Activated CD4-positive, alpha-beta T cell treated with anti-CD3 and anti-CD28 coated beads, Interleukin-2, amount 10 ng/mL, durations not matched to agents 7 days and 5 days (primary cell): ENCODE results near the gene NR2C2. TPM values are rescaled to one million over a fixed set of nuclear protein-coding genes. Genes with fewer than 3 reads are reported as not detected.
"Not testable (repeated sequence)": the region's sequence is repeated elsewhere in the genome, so short reads cannot be mapped to it uniquely, and the experiment has no call there.

Source experiments
- CTCF ChIA-PET: fragments of 350-600 bp; sonication (Branson Sonifier 250); formaldehyde crosslinking; loops from one replicate; lab custom pipeline; 2021; ENCODE audit warnings: antibody characterized with exemption; lab: Charles Lee
- POLR2A ChIA-PET: fragments of 350-600 bp; sonication (Branson Sonifier 250); formaldehyde crosslinking; loops from one replicate; lab custom pipeline; 2021; ENCODE audit warnings: antibody characterized with exemption; lab: Charles Lee
- DNase-seq: peaks from one replicate; pipeline ENCODE4 v3.0.0-alpha.2; 2020
- H3K27ac Mint-ChIP-seq: one replicate; pipeline ENCODE4 v1.8.0; 2021; ENCODE audit warnings: mild to moderate bottlenecking, moderate library complexity, mixed read lengths
- H3K27me3 Mint-ChIP-seq: one replicate; pipeline ENCODE4 v1.8.0; 2021; ENCODE audit warnings: mixed read lengths
- H3K36me3 Mint-ChIP-seq: one replicate; pipeline ENCODE4 v1.8.0; 2021; ENCODE audit warnings: low read depth, mixed read lengths
- H3K4me1 Mint-ChIP-seq: one replicate; pipeline ENCODE4 v1.8.0; 2021; ENCODE audit warnings: mixed read lengths
- H3K4me3 Mint-ChIP-seq: one replicate; pipeline ENCODE4 v1.8.0; 2021; ENCODE audit warnings: mild to moderate bottlenecking, moderate library complexity, mixed read lengths
- H3K9me3 Mint-ChIP-seq: one replicate; pipeline ENCODE4 v1.8.0; 2021; ENCODE audit warnings: mixed read lengths
- total RNA-seq, 2 experiments: library from RNA; stranded (reverse); gene quantifications; one replicate each; pipeline ENCODE4 v1.2.3, GENCODE V29; 2021

The NR2C2 gene
- 10 to 100 TPM; 57.0 to 67.4 TPM for total RNA-seq

DNA sequence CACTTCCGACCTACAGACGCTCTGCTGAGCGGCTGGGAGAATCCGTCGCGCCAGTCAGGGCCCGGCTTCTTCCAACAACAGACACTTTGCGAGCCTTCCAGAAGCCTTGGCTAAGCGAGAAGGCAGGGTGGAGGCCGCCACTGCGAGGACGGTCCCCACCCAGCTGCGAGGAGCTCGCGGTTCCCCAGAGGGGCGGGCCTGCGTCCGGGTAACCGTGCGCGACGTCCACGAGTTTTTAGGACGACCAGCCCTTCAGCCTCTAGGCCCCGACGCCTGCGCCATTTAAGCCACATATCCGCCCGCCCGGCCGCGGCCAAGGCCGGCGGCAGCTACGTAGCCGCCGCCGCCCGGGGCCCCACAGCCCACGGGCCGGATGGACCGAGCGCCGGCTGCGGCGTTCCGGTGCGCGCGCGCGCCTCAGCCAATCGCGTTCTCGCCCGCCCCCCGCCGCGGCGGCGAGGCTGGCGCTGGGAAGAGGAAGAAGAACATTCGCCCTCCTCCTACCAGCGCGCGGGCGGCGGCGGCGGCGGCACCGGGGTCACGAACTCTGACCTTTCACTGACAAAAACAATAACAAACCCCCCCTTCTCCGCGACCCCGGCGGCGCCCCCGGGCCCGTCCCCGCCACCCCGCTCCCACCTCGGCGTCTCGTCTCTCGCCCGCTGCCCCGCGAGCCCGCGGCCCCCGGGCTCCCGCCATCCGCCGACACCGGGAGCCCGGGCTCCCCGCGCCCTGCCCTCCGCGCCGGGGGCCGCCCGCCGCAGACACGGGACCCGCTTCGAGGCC is at the start of gene NR2C2:
TSS of gene NR2C2 (plus strand) at position 484 of the 786 bp plus-strand sequence. CDS start 56,332 bp downstream, outside the sequence.
- Mint-ChIP-seq H3K27me3 (no peaks in the 10 kb centered on the region), H3K27ac (peak within 1 kb of the TSS; percentile 100), H3K36me3 (peaks cover 55% of the 10 kb centered on the region), H3K4me1 (peaks cover 38% of the 10 kb centered on the region), H3K4me3 (peak within 1 kb of the TSS; percentile 98), H3K9me3 (no peaks in the 10 kb centered on the region)
- ChIA-PET POLR2A (interaction anchor here (0.9 kb wide), 1 partner anchor 118 kb away, joined by 3 read pairs; the partner anchor contains the start of gene MRPS25), CTCF (interaction anchor here (1.3 kb wide), 1 partner anchor 10 kb away, joined by 3 read pairs; no protein-coding TSS in a partner anchor)
- DNase-seq: peak; percentile 89

GRCh38 chr3:14898929-14899328 is 48.5 kb upstream of the NR2C2 start:
- CTCF ChIA-PET: interaction anchor here (1.1 kb wide), 1 partner anchor 12 kb away, joined by 3 read pairs; no protein-coding TSS in a partner anchor
- no peak for DNase-seq
- Mint-ChIP-seq H3K4me1 (peaks cover 6% of the 10 kb centered on the region), H3K4me3 (no peak overlapping the region), H3K27me3 (peaks cover 32% of the 10 kb centered on the region), H3K9me3 (no peaks in the 10 kb centered on the region), H3K27ac (no peak overlapping the region), H3K36me3 (no peaks in the 10 kb centered on the region)
- POLR2A ChIA-PET: no interaction called here

GRCh38 chr3:14899993-14900618 is 47.3 kb upstream of the NR2C2 start:
- DNase-seq: no peak
- no peak overlapping the region for H3K4me3 Mint-ChIP-seq
- peaks cover 1% of the 10 kb centered on the region for H3K36me3 Mint-ChIP-seq
- H3K27ac Mint-ChIP-seq: no peak overlapping the region
- CTCF ChIA-PET: interaction anchor here (0.8 to 1.2 kb wide), 2 partner anchors 11 to 21 kb away, joined by 3 to 4 read pairs; no protein-coding TSS in a partner anchor
- H3K9me3 Mint-ChIP-seq: peaks cover 2% of the 10 kb centered on the region
- POLR2A ChIA-PET: no interaction called here
- H3K4me1 Mint-ChIP-seq: peaks cover 6% of the 10 kb centered on the region
- H3K27me3 Mint-ChIP-seq: peaks cover 28% of the 10 kb centered on the region

DNA sequence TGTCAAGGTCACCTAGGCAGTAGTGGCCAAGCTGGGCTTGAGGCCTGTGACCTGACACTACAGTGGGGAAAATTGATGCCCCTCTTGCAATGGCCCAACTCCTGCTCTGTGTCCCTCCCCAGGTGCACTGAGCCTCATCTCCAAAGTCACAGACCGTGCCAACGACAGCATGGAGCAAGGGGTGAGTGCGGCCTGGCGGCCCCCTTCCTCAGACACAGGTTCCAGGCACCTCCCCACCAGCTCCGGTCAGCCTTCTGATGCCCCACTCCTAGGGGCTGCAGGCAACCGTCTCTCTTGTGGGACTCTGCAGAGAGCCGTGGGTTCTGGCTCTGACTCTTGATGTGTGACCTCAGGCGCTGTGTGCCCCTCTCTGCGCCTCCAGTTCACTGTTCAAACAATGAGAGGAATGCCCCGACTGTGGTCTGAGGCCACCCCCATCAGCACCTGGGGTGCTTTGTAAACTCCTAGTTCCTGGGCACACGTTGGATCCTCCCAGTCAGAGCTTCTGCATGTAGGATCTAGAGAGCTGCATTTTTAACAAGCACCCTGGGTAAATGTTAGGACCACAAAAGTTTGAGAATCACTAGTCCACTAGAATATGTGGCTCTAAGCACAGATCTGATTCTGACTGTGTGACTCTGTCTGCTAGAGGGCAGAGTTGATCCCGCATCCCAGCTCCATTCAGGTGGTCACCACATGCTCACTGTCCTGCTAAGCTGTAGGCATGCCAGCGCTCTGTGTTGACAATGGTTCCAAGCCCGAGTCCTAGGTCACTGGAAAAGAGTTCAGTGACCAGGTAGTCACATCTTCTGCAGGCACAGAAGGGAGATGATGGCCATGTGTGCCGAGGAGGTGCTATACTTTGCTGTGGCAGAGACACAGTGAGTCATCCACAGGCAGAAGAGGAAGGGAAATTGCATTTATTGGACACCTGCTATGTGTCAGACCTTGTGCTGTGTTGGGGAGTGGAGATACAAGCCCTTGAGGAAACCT is 46.2 kb upstream of the NR2C2 start:
- ChIA-PET POLR2A (no interaction called here), CTCF (interaction anchor here (0.7 kb wide), 2 partner anchors 500 to 519 kb away, joined by 4 to 5 read pairs; no protein-coding TSS in a partner anchor)
- Mint-ChIP-seq H3K27me3 (peaks cover 22% of the 10 kb centered on the region), H3K4me3 (no peak overlapping the region), H3K4me1 (peaks cover 6% of the 10 kb centered on the region), H3K27ac (no peak overlapping the region), H3K36me3 (peaks cover 2% of the 10 kb centered on the region), H3K9me3 (peaks cover 7% of the 10 kb centered on the region)
- no peak for DNase-seq

DNA sequence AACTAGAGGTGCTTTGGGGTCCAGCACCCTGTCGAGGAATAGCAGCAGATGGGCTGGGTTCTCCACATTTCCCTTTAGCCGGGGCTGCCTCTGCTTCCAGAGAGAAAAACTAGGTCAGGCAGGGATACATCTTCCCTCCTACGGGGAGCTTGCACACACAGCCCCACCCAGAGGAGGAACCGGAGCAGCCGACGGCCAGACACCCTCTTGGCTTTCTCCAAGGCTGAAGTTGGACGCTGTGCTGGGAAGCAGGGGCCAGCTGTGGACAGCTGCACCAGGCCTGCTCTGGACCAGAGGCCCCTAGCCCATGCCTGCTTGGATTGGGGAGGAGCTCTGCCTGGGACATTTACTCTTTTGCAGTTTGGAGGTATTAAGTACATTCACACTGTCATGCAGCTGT is 44.7 kb upstream of the NR2C2 start:
- H3K4me1 Mint-ChIP-seq: peaks cover 11% of the 10 kb centered on the region
- H3K27me3 Mint-ChIP-seq: peaks cover 14% of the 10 kb centered on the region
- peaks cover 7% of the 10 kb centered on the region for H3K9me3 Mint-ChIP-seq
- H3K27ac Mint-ChIP-seq: no peak overlapping the region
- CTCF ChIA-PET: no interaction called here
- peaks cover 2% of the 10 kb centered on the region for H3K36me3 Mint-ChIP-seq
- POLR2A ChIA-PET: no interaction called here
- no peak for DNase-seq
- no peak overlapping the region for H3K4me3 Mint-ChIP-seq

- H3K4me3 Mint-ChIP-seq, H3K27ac Mint-ChIP-seq, POLR2A ChIA-PET, DNase-seq, CTCF ChIA-PET, H3K9me3 Mint-ChIP-seq, H3K36me3 Mint-ChIP-seq: not testable (repeated sequence)
- Mint-ChIP-seq H3K4me1 (peaks cover 11% of the 10 kb centered on the region), H3K27me3 (peaks cover 10% of the 10 kb centered on the region)
These were observed 43.9 kb upstream of the NR2C2 start for GRCh38 chr3:14903501-14903900.

GRCh38 chr3:14905055-14905657 is 42.2 kb upstream of the NR2C2 start:
- peaks cover 10% of the 10 kb centered on the region for H3K27me3 Mint-ChIP-seq
- POLR2A ChIA-PET: no interaction called here
- no peak for DNase-seq

GRCh38 chr3:14906355-14906971 is 40.9 kb upstream of the NR2C2 start:
- Mint-ChIP-seq H3K9me3 (peaks cover 7% of the 10 kb centered on the region), H3K4me3 (no peak overlapping the region), H3K36me3 (peaks cover 2% of the 10 kb centered on the region), H3K4me1 (peaks cover 5% of the 10 kb centered on the region), H3K27me3 (peaks cover 10% of the 10 kb centered on the region), H3K27ac (no peak overlapping the region)
- no peak for DNase-seq
- ChIA-PET CTCF (no interaction called here), POLR2A (no interaction called here)

More at GRCh38 chr3:14905055-14905657, 42.2 kb upstream of the NR2C2 start:
- H3K9me3 Mint-ChIP-seq: peaks cover 7% of the 10 kb centered on the region
- peaks cover 2% of the 10 kb centered on the region for H3K36me3 Mint-ChIP-seq
- CTCF ChIA-PET: no interaction called here
- H3K4me1 Mint-ChIP-seq: peaks cover 5% of the 10 kb centered on the region
- H3K27ac Mint-ChIP-seq: no peak overlapping the region
- H3K4me3 Mint-ChIP-seq: no peak overlapping the region

- no peak for DNase-seq
These were observed 40.1 kb upstream of the NR2C2 start for GRCh38 chr3:14907043-14907966.

GRCh38 chr3:14909250-14909649 is 38.1 kb upstream of the NR2C2 start:
- Mint-ChIP-seq H3K36me3 (peaks cover 2% of the 10 kb centered on the region), H3K4me1 (peaks cover 5% of the 10 kb centered on the region), H3K9me3 (peaks cover 7% of the 10 kb centered on the region), H3K27ac (no peak overlapping the region), H3K27me3 (peaks cover 12% of the 10 kb centered on the region), H3K4me3 (no peak overlapping the region)
- no peak for DNase-seq
- ChIA-PET POLR2A (no interaction called here), CTCF (interaction anchor here (1.0 to 1.5 kb wide), 2 partner anchors 12 to 47 kb away, joined by 3 read pairs; no protein-coding TSS in a partner anchor)

More at GRCh38 chr3:14907043-14907966, 40.1 kb upstream of the NR2C2 start:
- ChIA-PET CTCF (no interaction called here), POLR2A (interaction anchor here (0.7 kb wide), 1 partner anchor 83 kb away, joined by 3 read pairs; no protein-coding TSS in a partner anchor)
- Mint-ChIP-seq H3K4me3 (no peak overlapping the region), H3K9me3 (peaks cover 7% of the 10 kb centered on the region), H3K27me3 (peaks cover 12% of the 10 kb centered on the region), H3K27ac (no peak overlapping the region), H3K36me3 (peaks cover 2% of the 10 kb centered on the region), H3K4me1 (peaks cover 5% of the 10 kb centered on the region)

GRCh38 chr3:14911651-14912050 is 35.7 kb upstream of the NR2C2 start:
- no peak overlapping the region for H3K27ac Mint-ChIP-seq
- ChIA-PET POLR2A (no interaction called here), CTCF (interaction anchor here (1.6 kb wide), 1 partner anchor 10 kb away, joined by 6 read pairs; no protein-coding TSS in a partner anchor)
- DNase-seq: no peak
- H3K9me3 Mint-ChIP-seq: no peaks in the 10 kb centered on the region
- H3K4me3 Mint-ChIP-seq: no peak overlapping the region
- no peaks in the 10 kb centered on the region for H3K36me3 Mint-ChIP-seq
- H3K27me3 Mint-ChIP-seq: peaks cover 4% of the 10 kb centered on the region
- H3K4me1 Mint-ChIP-seq: peaks cover 3% of the 10 kb centered on the region
